NCI-H1436 treated with DMSO at 0.1 percent for 48 hours (cell line): ENCODE data around the gene PGLYRP2.
"Not testable (repeated sequence)": the region's sequence is repeated elsewhere in the genome, so short reads cannot be mapped to it uniquely, and the experiment has no call there.

Source experiments
- DNase-seq: peaks from one replicate; lab custom pipeline; 2025; lab: John Stamatoyannopoulos, UW

The PGLYRP2 gene

GRCh38 chr19:15479391-15480345 lies at the start of gene PGLYRP2:
PGLYRP2 (minus strand) TSS chr19:15479501; CDS start chr19:15479371, 130 bp downstream.
- DNase-seq: no peak

- DNase-seq: no peak
Observed at GRCh38 chr19:15527705-15528104, 48.4 kb upstream of the PGLYRP2 start.

- DNase-seq: no peak
Observed at GRCh38 chr19:15526408-15526807, 47.1 kb upstream of the PGLYRP2 start.

- no peak for DNase-seq
Observed at GRCh38 chr19:15525291-15525690, 46.0 kb upstream of the PGLYRP2 start.

GRCh38 chr19:15524781-15525180 lies 45.5 kb upstream of the PGLYRP2 start:
- DNase-seq: no peak

- DNase-seq: no peak
Observed at GRCh38 chr19:15519433-15519976, 40.2 kb upstream of the PGLYRP2 start.

- DNase-seq: no peak
Observed at GRCh38 chr19:15517778-15518177, 38.5 kb upstream of the PGLYRP2 start.

- no peak for DNase-seq
Observed at GRCh38 chr19:15516363-15516762, 37.1 kb upstream of the PGLYRP2 start.

- DNase-seq: not testable (repeated sequence)
Observed at GRCh38 chr19:15515227-15515625, 35.9 kb upstream of the PGLYRP2 start.

- no peak for DNase-seq
Observed at GRCh38 chr19:15511671-15512424, 32.5 kb upstream of the PGLYRP2 start.

GRCh38 chr19:15508035-15508710 lies 28.9 kb upstream of the PGLYRP2 start, which contains the start of gene CYP4F22:
CYP4F22 (plus strand) TSS chr19:15508525; CDS start chr19:15525337, 16,812 bp downstream.
- DNase-seq: no peak

GRCh38 chr19:15507068-15508034 lies 28.1 kb upstream of the PGLYRP2 start:
- no peak for DNase-seq

- DNase-seq: no peak
Observed at GRCh38 chr19:15506074-15506571, 26.8 kb upstream of the PGLYRP2 start.

GRCh38 chr19:15502264-15502663 lies 23.0 kb upstream of the PGLYRP2 start:
- DNase-seq: no peak

- DNase-seq: no peak
Observed at GRCh38 chr19:15501596-15501995, 22.3 kb upstream of the PGLYRP2 start.

GRCh38 chr19:15498910-15499309 lies 19.6 kb upstream of the PGLYRP2 start:
- no peak for DNase-seq

GRCh38 chr19:15498156-15498858 lies 19.0 kb upstream of the PGLYRP2 start:
- no peak for DNase-seq

- DNase-seq: no peak
Observed at GRCh38 chr19:15495151-15495550, 15.8 kb upstream of the PGLYRP2 start.

- DNase-seq: no peak
Observed at GRCh38 chr19:15488489-15489226, 9.4 kb upstream of the PGLYRP2 start.
